HG02763 (cell line): ENCODE results near the gene NR6A1.
"Not testable (repeated sequence)": the region's sequence is repeated elsewhere in the genome, so short reads cannot be mapped to it uniquely, and the experiment has no call there.

ENCODE experiments used
- ATAC-seq: cut with Tn5 transposase; IDR thresholded peaks from one replicate; pipeline ENCODE4 v1.9.1; 2021; ENCODE audit warnings: mild to moderate bottlenecking, moderate library complexity; ENCODE audit not compliant: unreplicated experiment

NR6A1 gene

GRCh38 chr9:124621371-124622328, 149.5 kb downstream of the NR6A1 start:
- ATAC-seq, result no peak

GRCh38 chr9:124618476-124618875, 152.6 kb downstream of the NR6A1 start:
- ATAC-seq, result no peak

- no peak for ATAC-seq
Measured at GRCh38 chr9:124617477-124618141, 153.5 kb downstream of the NR6A1 start.

GRCh38 chr9:124616961-124617360, 154.2 kb downstream of the NR6A1 start:
- no peak for ATAC-seq

GRCh38 chr9:124615840-124616239, 155.3 kb downstream of the NR6A1 start:
- not testable (repeated sequence) for ATAC-seq

- no peak for ATAC-seq
Measured at GRCh38 chr9:124615100-124615742, 155.9 kb downstream of the NR6A1 start.

- no peak for ATAC-seq
Measured at GRCh38 chr9:124613849-124614248, 157.3 kb downstream of the NR6A1 start.

- no peak for ATAC-seq
Measured at GRCh38 chr9:124611106-124611505, 160.0 kb downstream of the NR6A1 start.

- no peak for ATAC-seq
Measured at GRCh38 chr9:124606027-124606426, 165.1 kb downstream of the NR6A1 start.

GRCh38 chr9:124605258-124605657, 165.9 kb downstream of the NR6A1 start:
- ATAC-seq, result no peak

- ATAC-seq, result no peak
Measured at GRCh38 chr9:124602632-124603031, 168.5 kb downstream of the NR6A1 start.

- no peak for ATAC-seq
Measured at GRCh38 chr9:124602204-124602603, 168.9 kb downstream of the NR6A1 start.

- no peak for ATAC-seq
Measured at GRCh38 chr9:124600407-124600806, 170.7 kb downstream of the NR6A1 start.

- ATAC-seq, result no peak
Measured at GRCh38 chr9:124599121-124599795, 171.9 kb downstream of the NR6A1 start.

GRCh38 chr9:124598048-124598447, 173.1 kb downstream of the NR6A1 start:
- no peak for ATAC-seq

GRCh38 chr9:124596172-124596839, 174.8 kb downstream of the NR6A1 start:
- no peak for ATAC-seq

- no peak for ATAC-seq
Measured at GRCh38 chr9:124595743-124596142, 175.4 kb downstream of the NR6A1 start.

- no peak for ATAC-seq
Measured at GRCh38 chr9:124594673-124595072, 176.4 kb downstream of the NR6A1 start.

- ATAC-seq, result no peak
Measured at GRCh38 chr9:124594225-124594624, 176.9 kb downstream of the NR6A1 start.

- no peak for ATAC-seq
Measured at GRCh38 chr9:124593651-124594058, 177.5 kb downstream of the NR6A1 start.
